ENCODE data around the gene SPACA9. TPM values are rescaled to one million over a fixed set of nuclear protein-coding genes. Genes with fewer than 3 reads are reported as not detected.
A peak's percentile ranks its signal among the peaks of the same experiment; 100 is the strongest.

The SPACA9 gene
- polyA plus RNA-seq, 3 donors from 2014 or later, result 1.6 to 6.5 (median 2.4) TPM

- no peak for DNase-seq
- Mint-ChIP-seq H3K27ac (no peak overlapping the region), H3K4me3 (no peak overlapping the region), H3K27me3 (ENCODE audit: low read depth in 3 of 3) (peaks cover 0 to 1% (median 0%) of the 10 kb centered on the region in 3 donors), H3K9me3 (no peaks in the 10 kb centered on the region), H3K4me1 (peaks cover 0 to 5% of the 10 kb centered on the region in 2 donors), H3K36me3 (peaks cover 0 to 5% (median 0%) of the 10 kb centered on the region in 3 donors)
Observed at GRCh38 chr9:132888151-132888550, 9.5 kb downstream of the SPACA9 start.

- Mint-ChIP-seq H3K36me3 (peaks cover 19 to 27% (median 19%) of the 10 kb centered on the region in 3 donors), H3K4me3 (no peak overlapping the region), H3K27me3 (ENCODE audit: low read depth in 3 of 3) (no peaks in the 10 kb centered on the region), H3K4me1 (peaks cover 0 to 5% of the 10 kb centered on the region in 2 donors), H3K9me3 (no peaks in the 10 kb centered on the region), H3K27ac (no peak overlapping the region)
- DNase-seq, result no peak
Observed at GRCh38 chr9:132892400-132892799, 13.7 kb downstream of the SPACA9 start.

- DNase-seq, result no peak
- no peak overlapping the region for H3K27ac Mint-ChIP-seq
- H3K4me1 Mint-ChIP-seq, result no peaks in the 10 kb centered on the region
- peaks cover 27 to 44% (median 29%) of the 10 kb centered on the region in 3 donors for H3K36me3 Mint-ChIP-seq
- no peak overlapping the region for H3K4me3 Mint-ChIP-seq
- no peaks in the 10 kb centered on the region for H3K9me3 Mint-ChIP-seq
- no peaks in the 10 kb centered on the region for H3K27me3 Mint-ChIP-seq (ENCODE audit: low read depth in 3 of 3)
Observed at GRCh38 chr9:132894346-132894745, 15.6 kb downstream of the SPACA9 start.

GRCh38 chr9:132894862-132895835, 16.5 kb downstream of the SPACA9 start:
- Mint-ChIP-seq H3K27me3 (ENCODE audit: low read depth in 3 of 3) (no peaks in the 10 kb centered on the region), H3K4me1 (no peaks in the 10 kb centered on the region), H3K9me3 (no peaks in the 10 kb centered on the region), H3K4me3 (no peak overlapping the region), H3K27ac (no peak overlapping the region), H3K36me3 (peaks cover 30 to 52% (median 33%) of the 10 kb centered on the region in 3 donors)
- DNase-seq, result no peak

GRCh38 chr9:132896264-132896663, 17.6 kb downstream of the SPACA9 start:
- no peaks in the 10 kb centered on the region for H3K27me3 Mint-ChIP-seq (ENCODE audit: low read depth in 3 of 3)
- H3K36me3 Mint-ChIP-seq, result peaks cover 36 to 63% (median 43%) of the 10 kb centered on the region in 3 donors

GRCh38 chr9:132896906-132897305, 18.2 kb downstream of the SPACA9 start:
- H3K9me3 Mint-ChIP-seq, result no peaks in the 10 kb centered on the region
- H3K4me3 Mint-ChIP-seq, result no peak overlapping the region

More at GRCh38 chr9:132896264-132896663, 17.6 kb downstream of the SPACA9 start:
- H3K27ac Mint-ChIP-seq, result no peak overlapping the region
- no peak overlapping the region for H3K4me3 Mint-ChIP-seq
- no peak for DNase-seq
- H3K4me1 Mint-ChIP-seq, result no peaks in the 10 kb centered on the region
- H3K9me3 Mint-ChIP-seq, result no peaks in the 10 kb centered on the region

GRCh38 chr9:132898051-132898450, 19.4 kb downstream of the SPACA9 start:
- H3K4me1 Mint-ChIP-seq, result peaks cover 0 to 7% of the 10 kb centered on the region in 2 donors
- peak overlapping the region in 1 of 6 donors; percentile 81 for H3K27ac Mint-ChIP-seq

More at GRCh38 chr9:132896906-132897305, 18.2 kb downstream of the SPACA9 start:
- DNase-seq, result no peak
- Mint-ChIP-seq H3K27me3 (ENCODE audit: low read depth in 3 of 3) (no peaks in the 10 kb centered on the region), H3K4me1 (peaks cover 0 to 4% of the 10 kb centered on the region in 2 donors), H3K27ac (no peak overlapping the region), H3K36me3 (peaks cover 41 to 66% (median 45%) of the 10 kb centered on the region in 3 donors)

GRCh38 chr9:132901858-132902831, 23.4 kb downstream of the SPACA9 start:
- H3K27ac Mint-ChIP-seq, result peak overlapping the region in 3 of 6 donors; percentile 2 to 66 (median 47)
- H3K9me3 Mint-ChIP-seq, result no peaks in the 10 kb centered on the region
- peaks cover 0 to 2% (median 0%) of the 10 kb centered on the region in 3 donors for H3K27me3 Mint-ChIP-seq (ENCODE audit: low read depth in 3 of 3)
- H3K36me3 Mint-ChIP-seq, result peaks cover 40 to 80% (median 53%) of the 10 kb centered on the region in 3 donors
- H3K4me3 Mint-ChIP-seq, result no peak overlapping the region
- peak; percentile 74 to 80 (median 78) for DNase-seq
- H3K4me1 Mint-ChIP-seq, result peaks cover 0 to 7% of the 10 kb centered on the region in 2 donors

More at GRCh38 chr9:132898051-132898450, 19.4 kb downstream of the SPACA9 start:
- no peak overlapping the region for H3K4me3 Mint-ChIP-seq
- H3K36me3 Mint-ChIP-seq, result peaks cover 43 to 67% (median 50%) of the 10 kb centered on the region in 3 donors
- H3K27me3 Mint-ChIP-seq (ENCODE audit: low read depth in 3 of 3), result no peaks in the 10 kb centered on the region
- no peaks in the 10 kb centered on the region for H3K9me3 Mint-ChIP-seq
- DNase-seq, result no peak

GRCh38 chr9:132903574-132904492, 25.1 kb downstream of the SPACA9 start:
- Mint-ChIP-seq H3K9me3 (no peaks in the 10 kb centered on the region), H3K27me3 (ENCODE audit: low read depth in 3 of 3) (peaks cover 0 to 7% (median 4%) of the 10 kb centered on the region in 3 donors), H3K4me3 (no peak overlapping the region), H3K27ac (peak overlapping the region in 2 of 6 donors; percentile 35 to 57), H3K4me1 (peaks cover 7 to 16% of the 10 kb centered on the region in 2 donors), H3K36me3 (peaks cover 30 to 65% (median 48%) of the 10 kb centered on the region in 3 donors)
- DNase-seq, result no peak

- DNase-seq, result no peak
- Mint-ChIP-seq H3K27me3 (ENCODE audit: low read depth in 3 of 3) (peaks cover 0 to 8% (median 6%) of the 10 kb centered on the region in 3 donors), H3K36me3 (peaks cover 27 to 63% (median 48%) of the 10 kb centered on the region in 3 donors), H3K4me3 (no peak overlapping the region), H3K4me1 (peaks cover 14 to 24% of the 10 kb centered on the region in 2 donors), H3K9me3 (no peaks in the 10 kb centered on the region), H3K27ac (no peak overlapping the region)
Observed at GRCh38 chr9:132905726-132906125, 27.0 kb downstream of the SPACA9 start.

- peaks cover 0 to 8% (median 6%) of the 10 kb centered on the region in 3 donors for H3K27me3 Mint-ChIP-seq (ENCODE audit: low read depth in 3 of 3)
- H3K4me3 Mint-ChIP-seq, result peak overlapping the region; percentile 18 to 76 (median 63)
- no peaks in the 10 kb centered on the region for H3K9me3 Mint-ChIP-seq
- H3K4me1 Mint-ChIP-seq, result peaks cover 14 to 16% of the 10 kb centered on the region in 2 donors
- H3K36me3 Mint-ChIP-seq, result peaks cover 32 to 64% (median 56%) of the 10 kb centered on the region in 3 donors
- DNase-seq, result peak; percentile 61 to 71 (median 63)
- peak overlapping the region; percentile 53 to 87 (median 67) for H3K27ac Mint-ChIP-seq
Observed at GRCh38 chr9:132908635-132909034, 29.9 kb downstream of the SPACA9 start.

- no peak for DNase-seq
- Mint-ChIP-seq H3K36me3 (peaks cover 30 to 62% (median 51%) of the 10 kb centered on the region in 3 donors), H3K27ac (peak overlapping the region in 3 of 6 donors; percentile 73 to 87 (median 80)), H3K4me3 (peak overlapping the region in 2 of 5 donors; percentile 32 to 65), H3K9me3 (no peaks in the 10 kb centered on the region), H3K4me1 (peaks cover 14 to 16% of the 10 kb centered on the region in 2 donors), H3K27me3 (ENCODE audit: low read depth in 3 of 3) (peaks cover 0 to 8% (median 6%) of the 10 kb centered on the region in 3 donors)
Observed at GRCh38 chr9:132909311-132909710, 30.6 kb downstream of the SPACA9 start.
